Neural cell (in vitro differentiated cells): ENCODE data around the gene HELT. TPM values are rescaled to one million over a fixed set of nuclear protein-coding genes. Genes with fewer than 3 reads are reported as not detected.
"Not testable (repeated sequence)": the region's sequence is repeated elsewhere in the genome, so short reads cannot be mapped to it uniquely, and the experiment has no call there.

Experiments used
- H2AFZ ChIP-seq: fragments of 200-600, 300-800 bp; sonication (generic), shearing (Covaris generic); 2 replicates; pipeline ENCODE4 v1.6.0; 2014; ENCODE audit warnings: low read depth, mild to moderate bottlenecking, antibody characterized with exemption, low read length, moderate library complexity
- H3F3A ChIP-seq: fragments of 200-600 bp; shearing (Covaris generic); 2 replicates; pipeline ENCODE4 v1.6.1; 2016; ENCODE audit warnings: mild to moderate bottlenecking, moderate library complexity, mixed read lengths, antibody characterized with exemption, low read length; ENCODE audit not compliant: insufficient read depth, poor library complexity, severe bottlenecking
- H3K27ac ChIP-seq: fragments of 200-600, 300-800 bp; sonication (generic), shearing (Covaris generic); 2 replicates; pipeline ENCODE4 v1.5.1; 2014; ENCODE audit warnings: mild to moderate bottlenecking, low read length, moderate library complexity
- H3K27me3 ChIP-seq: fragments of 300-800, 200-600 bp; sonication (generic), shearing (Covaris generic); 2 replicates; pipeline ENCODE4 v1.6.0; 2014; ENCODE audit warnings: mild to moderate bottlenecking, low read depth, low read length, moderate library complexity; ENCODE audit not compliant: insufficient read depth
- H3K36me3 ChIP-seq: fragments of 300-800, 200-600 bp; sonication (generic), shearing (Covaris generic); 2 replicates; pipeline ENCODE4 v1.5.1; 2014; ENCODE audit warnings: mild to moderate bottlenecking, antibody characterized with exemption, low read length, moderate library complexity; ENCODE audit not compliant: insufficient read depth
- H3K4me2 ChIP-seq: fragments of 300-800, 200-600 bp; sonication (generic), shearing (Covaris generic); 2 replicates; pipeline ENCODE4 v1.6.0; 2014; ENCODE audit warnings: mild to moderate bottlenecking, low read length
- H3K4me3 ChIP-seq: fragments of 300-800, 200-600 bp; sonication (generic), shearing (Covaris generic); 2 replicates; pipeline ENCODE4 v1.5.1; 2014; ENCODE audit warnings: mild to moderate bottlenecking, low read length, moderate library complexity
- H3K79me2 ChIP-seq: fragments of 200-600 bp; shearing (Covaris generic); replicated peaks from 2 replicates; pipeline ENCODE4 v1.6.0; 2014; ENCODE audit warnings: mild to moderate bottlenecking, low read length, moderate library complexity; ENCODE audit not compliant: insufficient read depth
- H3K9ac ChIP-seq: fragments of 300-800, 200-600 bp; sonication (generic), shearing (Covaris generic); 2 replicates; pipeline ENCODE4 v1.6.1; 2016; ENCODE audit warnings: mild to moderate bottlenecking, low read length, mixed read lengths
- H3K9me2 ChIP-seq: fragments of 200-600 bp; shearing (Covaris generic); 2 replicates; pipeline ENCODE4 v1.6.1; 2016; ENCODE audit warnings: mild to moderate bottlenecking, low read length, mixed read lengths; ENCODE audit not compliant: insufficient read depth
- H3K9me3 ChIP-seq: fragments of 200-600, 300-800 bp; sonication (generic), shearing (Covaris generic); 2 replicates; pipeline ENCODE4 v1.6.1; 2016; ENCODE audit warnings: mild to moderate bottlenecking, mixed run types, low read length, moderate library complexity, mixed read lengths
- H4K20me1 ChIP-seq: fragments of 200-600 bp; shearing (Covaris generic); 2 replicates; pipeline ENCODE4 v1.6.1; 2016; ENCODE audit warnings: mild to moderate bottlenecking, mixed run types; ENCODE audit not compliant: insufficient read depth
- CTCF ChIP-seq: fragments of 450-650 bp; IDR thresholded peaks from 2 replicates; pipeline ENCODE4 v1.5.1; 2014; ENCODE audit warnings: antibody characterized with exemption, mild to moderate bottlenecking, moderate library complexity; ENCODE audit not compliant: poor library complexity, severe bottlenecking
- EP300 ChIP-seq: fragments of 450-650 bp; conservative IDR thresholded peaks from 2 replicates; pipeline ENCODE4 v1.6.1; 2014; ENCODE audit warnings: antibody characterized with exemption, mild to moderate bottlenecking, moderate library complexity; ENCODE audit not compliant: poor library complexity, severe bottlenecking
- EZH2 ChIP-seq: fragments of 200-600, 300-800 bp; shearing (Covaris generic), sonication (generic); IDR thresholded peaks from 2 replicates; pipeline ENCODE4 v1.6.1; 2014; ENCODE audit warnings: antibody characterized with exemption, low read length, borderline replicate concordance, mild to moderate bottlenecking; ENCODE audit not compliant: insufficient read depth, poor library complexity, severe bottlenecking
- MXI1 ChIP-seq: fragments of 450-650 bp; conservative IDR thresholded peaks from 2 replicates; pipeline ENCODE4 v1.6.1; 2014; ENCODE audit warnings: antibody characterized with exemption, mild to moderate bottlenecking; ENCODE audit not compliant: poor library complexity, severe bottlenecking
- POLR2AphosphoS5 ChIP-seq: IDR thresholded peaks from 2 replicates; pipeline ENCODE4 v1.6.1; 2012
- RAD21 ChIP-seq: fragments of 450-650 bp; conservative IDR thresholded peaks from 2 replicates; pipeline ENCODE4 v1.6.1; 2014; ENCODE audit warnings: antibody characterized with exemption, mild to moderate bottlenecking, moderate library complexity
- SMC3 ChIP-seq: fragments of 450-650 bp; conservative IDR thresholded peaks from 2 replicates; pipeline ENCODE4 v1.6.1; 2014; ENCODE audit warnings: antibody characterized with exemption, mild to moderate bottlenecking, moderate library complexity; ENCODE audit not compliant: poor library complexity
- TAF1 ChIP-seq: IDR thresholded peaks from 2 replicates; pipeline ENCODE4 v1.6.1; 2012; ENCODE audit warnings: low read depth
- polyA plus RNA-seq: library from polyadenylated mRNA; depleted of rRNA; stranded (reverse); fragments of >200 nt; gene quantifications from 2 replicates; pipeline ENCODE4 v1.2.3, GENCODE V29; 2014
- TF ChIP-seq, protein P1 (sequence below): IDR thresholded peaks from 2 replicates; pipeline ENCODE4 v1.6.1; 2012; ENCODE audit warnings: borderline replicate concordance

Gene HELT
- polyA plus RNA-seq, 1 donor from 2014 or later: not detected

GRCh38 chr4:185039508-185040273, 21.4 kb downstream of the HELT start:
- H3K9me2 ChIP-seq: no peaks in the 10 kb centered on the region
- H3K4me2 ChIP-seq: no peak overlapping the region
- no peaks in the 10 kb centered on the region for H3F3A ChIP-seq
- no peak overlapping the region for H2AFZ ChIP-seq
- no peaks in the 10 kb centered on the region for H3K27me3 ChIP-seq
- no peak for TF ChIP-seq TAF1
- peak; percentile 65 for TF ChIP-seq SMC3
- TF ChIP-seq, protein P1, sequence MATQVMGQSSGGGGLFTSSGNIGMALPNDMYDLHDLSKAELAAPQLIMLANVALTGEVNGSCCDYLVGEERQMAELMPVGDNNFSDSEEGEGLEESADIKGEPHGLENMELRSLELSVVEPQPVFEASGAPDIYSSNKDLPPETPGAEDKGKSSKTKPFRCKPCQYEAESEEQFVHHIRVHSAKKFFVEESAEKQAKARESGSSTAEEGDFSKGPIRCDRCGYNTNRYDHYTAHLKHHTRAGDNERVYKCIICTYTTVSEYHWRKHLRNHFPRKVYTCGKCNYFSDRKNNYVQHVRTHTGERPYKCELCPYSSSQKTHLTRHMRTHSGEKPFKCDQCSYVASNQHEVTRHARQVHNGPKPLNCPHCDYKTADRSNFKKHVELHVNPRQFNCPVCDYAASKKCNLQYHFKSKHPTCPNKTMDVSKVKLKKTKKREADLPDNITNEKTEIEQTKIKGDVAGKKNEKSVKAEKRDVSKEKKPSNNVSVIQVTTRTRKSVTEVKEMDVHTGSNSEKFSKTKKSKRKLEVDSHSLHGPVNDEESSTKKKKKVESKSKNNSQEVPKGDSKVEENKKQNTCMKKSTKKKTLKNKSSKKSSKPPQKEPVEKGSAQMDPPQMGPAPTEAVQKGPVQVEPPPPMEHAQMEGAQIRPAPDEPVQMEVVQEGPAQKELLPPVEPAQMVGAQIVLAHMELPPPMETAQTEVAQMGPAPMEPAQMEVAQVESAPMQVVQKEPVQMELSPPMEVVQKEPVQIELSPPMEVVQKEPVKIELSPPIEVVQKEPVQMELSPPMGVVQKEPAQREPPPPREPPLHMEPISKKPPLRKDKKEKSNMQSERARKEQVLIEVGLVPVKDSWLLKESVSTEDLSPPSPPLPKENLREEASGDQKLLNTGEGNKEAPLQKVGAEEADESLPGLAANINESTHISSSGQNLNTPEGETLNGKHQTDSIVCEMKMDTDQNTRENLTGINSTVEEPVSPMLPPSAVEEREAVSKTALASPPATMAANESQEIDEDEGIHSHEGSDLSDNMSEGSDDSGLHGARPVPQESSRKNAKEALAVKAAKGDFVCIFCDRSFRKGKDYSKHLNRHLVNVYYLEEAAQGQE: no peak
- no peak for TF ChIP-seq MXI1
- TF ChIP-seq CTCF: peak; percentile 67
- peak; percentile 46 for TF ChIP-seq RAD21
- TF ChIP-seq EZH2: no peak
- no peak for TF ChIP-seq POLR2AphosphoS5
- TF ChIP-seq EP300: no peak
- H3K36me3 ChIP-seq: no peaks in the 10 kb centered on the region
- no peaks in the 10 kb centered on the region for H3K79me2 ChIP-seq
- H4K20me1 ChIP-seq: no peaks in the 10 kb centered on the region
- H3K4me3 ChIP-seq: no peak overlapping the region
- peaks cover 3% of the 10 kb centered on the region for H3K9me3 ChIP-seq
- no peak overlapping the region for H3K27ac ChIP-seq
- H3K9ac ChIP-seq: no peak overlapping the region

DNA sequence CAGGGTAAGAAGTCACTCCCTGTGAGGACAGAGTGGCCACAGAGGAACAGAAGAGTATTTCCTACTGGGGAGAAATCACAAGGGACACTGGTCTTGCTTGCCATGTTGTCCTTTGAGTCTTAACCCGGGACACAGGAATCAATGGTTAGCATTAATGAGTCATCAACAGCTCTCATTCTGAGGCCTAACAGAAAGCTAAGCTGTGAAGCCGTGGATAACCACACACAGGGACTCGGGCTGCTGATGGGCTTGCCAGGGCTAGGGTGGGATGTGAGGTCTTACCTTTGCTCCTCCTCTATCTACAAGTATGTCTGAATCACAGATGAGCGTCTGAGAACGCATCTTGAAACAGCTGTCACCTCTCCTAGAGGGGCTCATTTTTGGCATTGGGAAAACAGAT, 22.2 kb downstream of the HELT start:
- no peak overlapping the region for H3K4me3 ChIP-seq
- no peak overlapping the region for H3K27ac ChIP-seq
- H3K27me3 ChIP-seq: no peaks in the 10 kb centered on the region
- H3K9ac ChIP-seq: no peak overlapping the region
- H4K20me1 ChIP-seq: no peaks in the 10 kb centered on the region
- TF ChIP-seq MXI1 (no peak), EP300 (no peak), CTCF (no peak), RAD21 (no peak), POLR2AphosphoS5 (no peak), SMC3 (no peak)
- no peaks in the 10 kb centered on the region for H3K79me2 ChIP-seq
- H3F3A ChIP-seq: no peaks in the 10 kb centered on the region
- H3K9me3 ChIP-seq: peaks cover 3% of the 10 kb centered on the region
- H3K9me2 ChIP-seq: no peaks in the 10 kb centered on the region
- H3K36me3 ChIP-seq: no peaks in the 10 kb centered on the region
- no peak overlapping the region for H3K4me2 ChIP-seq
- no peak overlapping the region for H2AFZ ChIP-seq

DNA sequence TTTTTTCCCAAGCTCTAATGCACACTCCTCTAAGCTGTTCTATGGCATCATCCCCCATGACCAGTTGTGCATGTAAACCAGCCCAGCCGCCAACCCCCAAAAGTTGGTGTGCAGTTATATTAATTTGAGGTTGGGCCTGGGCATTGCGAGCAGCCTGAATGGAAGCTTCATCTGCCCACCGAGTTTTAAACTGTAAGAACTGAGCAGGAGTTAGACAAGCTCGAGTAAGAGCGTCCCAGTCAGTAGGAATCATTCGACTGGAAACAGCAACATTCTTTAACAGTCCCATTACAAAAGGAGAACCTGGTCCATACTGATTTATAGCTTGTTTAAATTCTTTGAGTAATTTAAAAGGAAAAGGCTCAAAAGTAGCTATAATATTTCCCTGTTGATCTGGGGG, 32.0 kb downstream of the HELT start:
- not testable (repeated sequence) for H3K4me2 ChIP-seq, H3K36me3 ChIP-seq, H3K27ac ChIP-seq, H3K79me2 ChIP-seq, H4K20me1 ChIP-seq, H3K9ac ChIP-seq, H3F3A ChIP-seq, H3K4me3 ChIP-seq, H3K9me3 ChIP-seq, H3K27me3 ChIP-seq, H3K9me2 ChIP-seq, H2AFZ ChIP-seq

DNA sequence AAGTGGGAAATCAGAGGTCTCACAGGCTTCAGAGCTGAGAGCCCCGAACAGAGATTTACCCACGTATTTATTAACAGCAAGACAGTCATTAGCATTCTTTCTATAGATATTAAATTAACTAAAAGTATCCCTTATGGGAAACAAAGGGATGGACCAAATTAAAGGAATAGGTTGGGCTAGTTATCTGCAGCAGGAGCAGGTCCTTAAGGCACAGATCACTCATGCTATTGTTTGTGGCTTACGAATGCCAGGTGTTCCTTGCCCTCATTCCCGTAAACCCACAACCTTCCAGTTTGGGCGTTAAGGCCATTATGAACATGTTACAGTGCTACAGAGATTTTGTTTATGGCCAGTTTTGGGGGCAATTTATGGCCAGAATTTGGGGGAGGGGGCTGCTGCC, 33.0 kb downstream of the HELT start:
- not testable (repeated sequence) for H3K9ac ChIP-seq, H3F3A ChIP-seq, H3K27me3 ChIP-seq, H3K4me2 ChIP-seq, H3K4me3 ChIP-seq, H3K9me3 ChIP-seq, H3K27ac ChIP-seq, H4K20me1 ChIP-seq, H3K79me2 ChIP-seq, H3K9me2 ChIP-seq, H3K36me3 ChIP-seq, H2AFZ ChIP-seq
